ENCODE measurements around the gene TCF3.
"Not testable (repeated sequence)": the region's sequence is repeated elsewhere in the genome, so short reads cannot be mapped to it uniquely, and the experiment has no call there.

TCF3 gene

GRCh38 chr19:1652471-1653299 is at the start of gene TCF3:
TCF3 (minus strand) TSS chr19:1652615; CDS start chr19:1650248, 2,367 bp downstream.
- H3K4me3 ChIP-seq (ENCODE audit: low read depth, low read length) = peak within 1 kb of the TSS; percentile 92
- TF ChIP-seq CTCF (IDR thresholded peaks at IDR 0.05; ENCODE audit: low read depth, low read length, missing control alignments) = no peak

GRCh38 chr19:1700733-1701663 is 48.6 kb upstream of the TCF3 start:
- TF ChIP-seq CTCF (IDR thresholded peaks at IDR 0.05; ENCODE audit: low read depth, low read length, missing control alignments) = no peak
- no peak overlapping the region for H3K4me3 ChIP-seq (ENCODE audit: low read depth, low read length)
- no peak for DNase-seq (ENCODE audit: low read depth)

More at GRCh38 chr19:1652471-1653299, at the start of gene TCF3:
- peak; percentile 96 for DNase-seq (ENCODE audit: low read depth)

- no peak overlapping the region for H3K4me3 ChIP-seq (ENCODE audit: low read depth, low read length)
- no peak for DNase-seq (ENCODE audit: low read depth)
- TF ChIP-seq CTCF (IDR thresholded peaks at IDR 0.05; ENCODE audit: low read depth, low read length, missing control alignments) = no peak
Observed at GRCh38 chr19:1699998-1700732, 47.8 kb upstream of the TCF3 start.

GRCh38 chr19:1699386-1699785 is 47.0 kb upstream of the TCF3 start:
- no peak for TF ChIP-seq CTCF (IDR thresholded peaks at IDR 0.05; ENCODE audit: low read depth, low read length, missing control alignments)
- DNase-seq (ENCODE audit: low read depth) = no peak
- H3K4me3 ChIP-seq (ENCODE audit: low read depth, low read length) = no peak overlapping the region

GRCh38 chr19:1698636-1699035 is 46.2 kb upstream of the TCF3 start:
- no peak overlapping the region for H3K4me3 ChIP-seq (ENCODE audit: low read depth, low read length)

GRCh38 chr19:1695481-1695880 is 43.1 kb upstream of the TCF3 start:
- not testable (repeated sequence) for DNase-seq (ENCODE audit: low read depth); H3K4me3 ChIP-seq (ENCODE audit: low read depth, low read length)

More at GRCh38 chr19:1698636-1699035, 46.2 kb upstream of the TCF3 start:
- no peak for TF ChIP-seq CTCF (IDR thresholded peaks at IDR 0.05; ENCODE audit: low read depth, low read length, missing control alignments)
- DNase-seq (ENCODE audit: low read depth) = no peak

All from GM12864 (cell line).